Motor neuron (in vitro differentiated cells): ENCODE results near the gene CDHR4. TPM values are rescaled to one million over a fixed set of nuclear protein-coding genes. Genes with fewer than 3 reads are reported as not detected.
"Not testable (repeated sequence)": the region's sequence is repeated elsewhere in the genome, so short reads cannot be mapped to it uniquely, and the experiment has no call there.

Experiments used
- ATAC-seq, 8 experiments: fragments of 200-7000 bp; cut with Tn5 transposase; replicated peaks in 6 of 8; 2 replicates each; pipeline ENCODE4 v1.8.0; 2021; ENCODE audit warnings: mild to moderate bottlenecking in 8 of 8, moderate library complexity in 8 of 8
- H3K27ac ChIP-seq, 2 donors: fragments of 250-450 bp; sonication (Bioruptor Pico); 2 replicates each; pipeline ENCODE4 v1.9.0; 2021; ENCODE audit warnings: antibody characterized with exemption in 2 of 2, mild to moderate bottlenecking in 2 of 2, moderate library complexity in 1 of 2
- H3K4me1 ChIP-seq, 2 donors: fragments of 250-450 bp; sonication (Bioruptor Pico); replicated peaks in 1 of 2; 2 replicates each; pipeline ENCODE4 v1.6.1; 2021; ENCODE audit warnings: antibody characterized with exemption in 2 of 2, mild to moderate bottlenecking in 2 of 2, moderate library complexity in 1 of 2
- H3K4me3 ChIP-seq, 5 donors: fragments of 250-450 bp; sonication (Bioruptor Pico); 2 replicates each; pipeline ENCODE4 v1.9.0; 2021; ENCODE audit warnings: antibody characterized with exemption in 5 of 5, mild to moderate bottlenecking in 5 of 5, moderate library complexity in 4 of 5
- WGBS, 10 experiments: fragments of 450-650 bp; shearing (Covaris generic); methylation state at CpG; one replicate each; pipeline ENCODE4 v1.0.0; 2022; 5-methylcytosine and 5-hydroxymethylcytosine counted together
- in situ Hi-C, 9 experiments: fragments of 400-800 bp; cut with MboI; loops; one replicate each; pipeline ENCODE4 v1.15.0; 2021; ENCODE audit warnings: low sequenced_read_pairs in 9 of 9, low pct_unique_long_range_greater_than_20kb in 2 of 9; ENCODE audit not compliant: unreplicated experiment in 9 of 9
- total RNA-seq, 8 experiments: library from RNA; unstranded; fragments of 300-600 nt; gene quantifications; 2 replicates each; pipeline versions ENCODE4 v1.2.3 to v1.2.4, GENCODE V29; 2022

Gene CDHR4, protein sequence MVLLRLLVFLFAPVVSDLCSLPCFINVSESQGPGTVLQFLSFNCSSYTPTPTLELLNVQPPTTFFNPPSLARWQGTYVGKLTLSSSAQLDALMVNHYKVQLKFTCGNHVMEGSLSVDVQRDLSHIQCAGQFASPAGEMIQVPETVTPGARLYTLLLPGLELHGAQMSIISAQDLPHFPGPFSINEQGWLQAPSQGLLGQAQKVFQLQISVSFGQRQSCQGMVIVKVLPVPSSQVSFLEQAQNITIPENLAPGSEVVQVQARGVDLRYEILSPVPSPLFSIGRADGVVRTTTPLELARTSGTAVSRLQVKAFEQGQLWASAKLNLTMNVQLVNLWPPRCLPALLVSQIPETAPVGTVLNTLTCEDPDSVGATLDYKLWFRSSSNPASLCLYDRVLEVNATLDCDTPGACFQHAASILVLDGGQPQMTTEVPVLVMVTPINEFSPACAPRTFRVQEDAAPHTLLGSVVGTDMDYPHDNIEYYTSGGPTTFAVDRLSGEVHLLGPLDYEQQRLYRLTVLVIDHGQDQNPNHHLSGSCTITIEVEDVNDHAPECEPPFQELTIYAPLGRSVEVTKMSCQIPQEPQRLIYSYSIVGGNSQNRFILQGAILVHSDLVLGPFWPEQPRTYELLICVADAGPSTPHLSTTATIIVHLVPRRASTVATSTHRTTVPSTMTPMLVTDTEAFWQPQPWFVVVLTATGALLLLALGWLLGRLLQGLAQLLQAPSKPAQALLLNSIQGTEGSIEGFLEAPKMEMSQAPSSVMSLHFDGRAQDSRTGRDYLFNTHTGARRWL
- total RNA-seq, result under 1 TPM in 3 of 8 experiments, not detected in 5; 0.14 to 0.71 (median 0.57) TPM

DNA sequence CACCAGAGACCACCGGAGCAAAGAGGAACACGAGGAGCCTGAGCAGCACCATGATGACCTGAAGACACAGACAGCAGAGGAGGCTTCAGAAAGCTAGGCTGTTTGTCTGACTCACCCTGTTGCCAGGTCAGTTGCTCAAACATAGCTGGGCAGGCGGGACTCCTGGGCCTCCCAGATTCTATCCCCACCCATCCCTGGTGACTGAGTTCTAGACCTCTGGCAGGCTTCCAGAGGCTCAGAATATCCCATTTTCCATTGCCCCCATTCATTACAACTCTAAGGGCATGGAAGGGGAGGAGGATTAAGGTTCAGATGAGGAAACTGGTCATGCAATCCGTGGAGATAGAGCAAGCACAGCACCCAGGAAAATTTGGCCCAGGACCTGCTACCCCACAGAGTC, at the start of gene CDHR4:
Gene CDHR4 (minus strand): TSS at position 113 of the 400 bp plus-strand sequence. CDS start 61 bp downstream, at position 52.
- 20 to 83% (median 80%) methylated on average over 1 to 3 of the region's 4 CpGs; no CpG with 5 or more reads in 5 of the 10 experiments for WGBS, 10 experiments
- in situ Hi-C loops, result loop anchor here in 1 of 9 experiments (25.0 kb wide), 1 partner anchor 113 kb away; the partner anchor contains the start of gene MST1R
- Histone ChIP-seq H3K4me3 (no peak within 1 kb of the TSS), H3K4me1 (peaks cover 5 to 12% of the 10 kb centered on the region in 2 donors), H3K27ac (no peak within 1 kb of the TSS)
- peak in 2 of 8 experiments; percentile 36 to 46 for ATAC-seq

DNA sequence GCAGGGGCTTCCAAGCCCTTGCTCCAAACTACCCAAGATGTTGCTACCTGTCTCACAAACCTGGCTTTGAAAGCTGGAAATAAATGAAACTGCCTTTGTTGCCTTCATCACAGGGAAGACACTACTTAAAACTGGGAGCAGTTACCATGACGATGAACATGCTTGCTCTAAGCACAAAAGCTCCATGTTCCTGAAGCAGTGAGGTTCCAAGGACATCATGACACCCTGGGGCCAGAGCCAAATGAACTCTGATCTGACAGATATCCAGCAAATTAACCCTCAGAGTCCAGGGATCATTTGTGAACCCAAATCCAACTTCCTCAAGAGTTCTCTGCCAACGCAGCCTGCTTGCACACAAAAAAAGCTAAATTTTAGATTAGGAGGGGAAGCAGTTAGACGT, 46.0 kb upstream of the CDHR4 start:
- H3K4me1 ChIP-seq, result no peaks in the 10 kb centered on the region
- H3K4me3 ChIP-seq, result no peak overlapping the region
- WGBS, 10 experiments, result 83 to 100% (median 97%) methylated on average over 1 to 3 of the region's 3 CpGs; no CpG with 5 or more reads in 4 of the 10 experiments
- in situ Hi-C loops, result no loop called here
- H3K27ac ChIP-seq, result no peak overlapping the region
- no peak for ATAC-seq

DNA sequence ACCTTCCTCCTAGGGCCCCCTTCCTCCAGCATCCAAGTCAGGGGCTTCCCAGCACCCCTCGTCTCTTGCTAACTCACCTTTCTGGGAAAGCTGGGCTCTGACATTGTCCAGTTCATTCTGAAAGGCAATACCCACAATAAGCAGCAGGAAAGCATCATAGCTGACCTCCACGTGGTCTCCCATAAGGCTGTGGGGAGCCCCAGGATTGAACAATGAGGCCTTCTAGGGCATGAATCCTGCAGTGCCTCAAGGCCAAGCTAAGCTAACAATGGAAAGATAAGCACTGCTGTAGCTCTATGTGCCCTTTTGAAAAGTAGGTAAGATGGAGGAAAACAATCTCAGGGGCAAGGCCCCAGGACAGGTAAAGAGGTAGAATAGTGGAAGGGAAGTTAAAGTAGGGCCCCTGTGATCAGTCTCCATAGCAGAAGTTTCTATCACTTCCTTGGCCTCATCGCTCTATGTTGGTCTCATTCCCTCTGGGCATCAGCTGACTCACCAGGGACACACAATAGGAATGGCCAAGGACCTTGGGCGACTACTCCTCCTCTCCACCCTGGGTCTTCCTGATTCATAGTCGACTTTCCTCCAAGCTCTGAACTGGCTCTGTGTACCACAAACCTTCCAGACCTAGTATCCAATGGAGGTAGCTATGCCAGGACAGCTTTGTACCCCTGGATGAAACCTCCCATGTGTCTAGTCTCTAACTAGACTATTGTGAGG, 45.0 kb upstream of the CDHR4 start:
- Histone ChIP-seq H3K4me1 (no peaks in the 10 kb centered on the region), H3K4me3 (no peak overlapping the region), H3K27ac (no peak overlapping the region)
- ATAC-seq, result no peak
- in situ Hi-C loops, result no loop called here
- 36 to 100% (median 75%) methylated on average over 1 to 3 of the region's 5 CpGs; no CpG with 5 or more reads in 4 of the 10 experiments for WGBS, 10 experiments

DNA sequence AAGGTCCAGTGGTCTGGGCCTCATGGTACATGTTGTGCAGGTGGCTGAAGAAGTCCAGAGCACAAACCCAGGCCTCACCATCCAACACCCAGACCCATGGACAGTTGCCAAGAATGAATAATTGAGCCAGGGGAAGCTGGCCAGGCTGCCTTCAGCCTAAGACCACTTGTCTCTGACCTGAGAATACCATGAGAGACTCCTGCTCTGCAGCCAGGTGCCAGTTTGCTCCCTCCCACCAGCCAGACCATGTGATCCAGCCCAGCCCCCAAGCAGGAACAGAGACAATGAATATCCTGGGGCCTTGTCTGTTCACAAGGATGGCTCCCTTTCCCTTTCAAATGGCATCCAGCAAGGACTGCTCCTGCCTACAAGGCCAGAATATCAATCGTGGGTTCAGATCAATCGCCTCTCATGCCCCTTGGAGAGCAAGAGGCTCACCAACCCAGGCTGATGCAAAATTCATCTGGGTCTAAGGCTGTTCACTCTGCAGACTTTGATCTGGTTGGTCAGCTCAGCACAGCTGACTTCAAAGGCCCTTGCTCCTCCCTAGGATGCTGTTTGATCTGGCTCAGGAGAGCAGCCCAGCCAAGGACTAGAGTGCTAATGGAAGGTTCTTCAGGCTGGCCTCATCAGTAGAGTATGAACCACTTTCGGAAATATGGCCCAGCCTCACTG, 43.3 kb upstream of the CDHR4 start:
- H3K27ac ChIP-seq, result no peak overlapping the region
- ATAC-seq, result no peak
- in situ Hi-C loops, result no loop called here

DNA sequence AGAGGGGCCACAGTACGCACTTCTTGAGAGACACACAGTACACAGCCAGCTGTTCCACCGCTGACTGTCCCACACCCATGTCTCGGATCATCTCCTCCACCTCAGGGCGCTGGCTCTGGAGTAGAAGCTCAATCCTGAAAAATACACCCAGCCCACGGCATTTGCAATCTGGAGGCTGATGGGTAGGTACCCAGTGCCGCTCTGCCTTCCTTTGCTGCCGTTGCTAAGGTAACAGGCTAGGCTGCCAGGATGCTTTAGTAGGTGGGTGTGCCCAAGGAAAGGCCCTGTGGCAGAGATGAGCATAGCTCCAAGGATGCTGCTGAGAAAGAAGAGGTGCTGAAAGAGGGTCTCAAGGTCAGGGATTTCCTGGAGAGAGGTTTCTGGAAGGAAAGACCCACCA, 42.1 kb upstream of the CDHR4 start:
- Histone ChIP-seq H3K4me1 (no peaks in the 10 kb centered on the region), H3K4me3 (no peak overlapping the region), H3K27ac (no peak overlapping the region)
- peak in 2 of 8 experiments; percentile 13 to 34 for ATAC-seq
- in situ Hi-C loops, result no loop called here
- WGBS, 10 experiments, result 38 to 100% (median 93%) methylated on average over 1 to 4 of the region's 7 CpGs; no CpG with 5 or more reads in 3 of the 10 experiments

More for the DNA sequence above, 43.3 kb upstream of the CDHR4 start:
- H3K4me3 ChIP-seq, result no peak overlapping the region
- WGBS, 10 experiments, result 67 to 100% (median 87%) methylated on average over 1 to 3 of the region's 3 CpGs; no CpG with 5 or more reads in 6 of the 10 experiments
- H3K4me1 ChIP-seq, result no peaks in the 10 kb centered on the region

DNA sequence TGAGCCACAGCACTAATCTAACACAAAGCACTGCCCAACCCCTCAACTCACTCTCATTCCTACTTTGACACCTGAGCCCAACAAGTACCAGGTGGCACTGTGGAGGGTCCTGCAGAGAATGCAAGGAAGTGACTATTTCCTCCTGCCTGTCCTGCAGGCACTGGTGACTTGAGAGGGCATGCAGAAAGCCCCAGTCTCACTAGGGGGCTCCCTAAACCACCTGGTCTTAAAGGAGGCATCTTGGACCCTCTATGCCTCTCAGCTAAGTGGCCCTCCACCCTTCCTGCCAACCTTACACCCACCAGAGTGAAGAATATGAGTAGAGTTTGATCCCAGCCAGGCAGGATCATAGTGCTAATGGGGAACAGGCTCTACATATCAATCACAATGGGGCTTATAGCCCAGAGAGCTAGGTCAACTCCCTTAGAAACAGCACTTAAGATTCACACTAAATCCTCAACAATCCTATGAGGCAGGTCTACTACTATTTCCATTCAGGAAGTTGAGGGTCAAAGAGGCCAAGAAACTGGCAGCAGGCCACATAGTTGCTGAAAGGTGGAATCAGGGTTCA, 41.5 kb upstream of the CDHR4 start:
- no peak overlapping the region for H3K27ac ChIP-seq
- ATAC-seq, result peak; percentile 16 to 65 (median 42)
- H3K4me3 ChIP-seq, result no peak overlapping the region
- no peaks in the 10 kb centered on the region for H3K4me1 ChIP-seq
- in situ Hi-C loops, result no loop called here

DNA sequence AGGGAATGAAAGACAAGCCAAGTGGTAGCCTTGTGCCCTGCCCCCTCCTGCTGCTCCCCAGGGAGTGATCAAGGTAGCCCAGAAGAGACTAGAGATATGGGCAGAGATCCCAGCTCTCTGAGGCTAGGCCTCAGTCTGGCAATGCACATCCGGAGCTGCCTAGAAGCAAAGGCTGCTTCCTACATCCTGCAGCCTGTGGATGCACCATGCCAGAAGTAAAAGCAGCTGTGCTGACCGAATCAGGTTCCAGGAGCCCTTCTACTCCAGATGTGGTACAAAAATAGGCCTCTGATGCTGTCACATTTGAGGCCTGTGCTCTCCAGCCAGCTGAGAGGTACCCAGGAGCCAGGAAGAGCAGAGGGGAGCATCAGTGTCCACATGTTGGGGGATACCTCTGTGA, 40.7 kb upstream of the CDHR4 start:
- no peak overlapping the region for H3K4me3 ChIP-seq
- no peaks in the 10 kb centered on the region for H3K4me1 ChIP-seq
- in situ Hi-C loops, result no loop called here
- WGBS, 10 experiments, result no CpG with 5 or more reads among the region's 2 CpGs
- no peak overlapping the region for H3K27ac ChIP-seq
- ATAC-seq, result no peak

DNA sequence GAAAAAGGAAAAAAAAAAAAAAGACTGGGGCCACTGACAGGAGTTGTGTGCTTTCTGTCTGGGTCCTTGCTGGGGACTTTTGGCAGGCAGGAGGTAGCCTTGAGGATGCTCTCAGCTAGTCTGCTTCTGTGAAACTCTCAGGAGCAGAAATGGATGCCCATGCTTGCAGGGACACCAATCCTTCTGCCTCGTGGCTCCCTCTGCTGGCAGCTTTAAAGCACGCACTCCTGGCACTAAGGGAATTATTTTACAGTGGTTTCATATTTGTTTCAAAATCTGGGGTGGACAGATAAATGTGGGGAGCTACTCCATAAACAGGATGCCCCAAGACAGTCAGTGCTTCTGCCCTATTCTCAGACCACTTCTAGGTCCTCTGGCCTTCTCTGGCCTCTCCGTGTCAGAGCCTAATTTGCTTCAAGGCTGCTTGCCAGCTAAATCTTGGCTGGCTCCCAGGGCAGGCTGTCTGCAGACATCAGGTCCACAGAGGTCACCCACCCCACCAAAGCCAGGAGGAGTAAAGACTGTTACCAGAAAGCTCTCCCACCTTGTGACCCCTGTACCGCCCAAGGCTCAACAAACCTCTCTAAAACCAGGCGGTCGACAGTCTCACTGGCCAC, 39.6 kb upstream of the CDHR4 start:
- ATAC-seq, result peak; percentile 85 to 96 (median 90)
- 0 to 100% (median 80%) methylated on average over 1 to 3 of the region's 6 CpGs; no CpG with 5 or more reads in 5 of the 10 experiments for WGBS, 10 experiments
- H3K4me1 ChIP-seq, result no peaks in the 10 kb centered on the region
- in situ Hi-C loops, result no loop called here
- no peak overlapping the region for H3K27ac ChIP-seq
- no peak overlapping the region for H3K4me3 ChIP-seq

DNA sequence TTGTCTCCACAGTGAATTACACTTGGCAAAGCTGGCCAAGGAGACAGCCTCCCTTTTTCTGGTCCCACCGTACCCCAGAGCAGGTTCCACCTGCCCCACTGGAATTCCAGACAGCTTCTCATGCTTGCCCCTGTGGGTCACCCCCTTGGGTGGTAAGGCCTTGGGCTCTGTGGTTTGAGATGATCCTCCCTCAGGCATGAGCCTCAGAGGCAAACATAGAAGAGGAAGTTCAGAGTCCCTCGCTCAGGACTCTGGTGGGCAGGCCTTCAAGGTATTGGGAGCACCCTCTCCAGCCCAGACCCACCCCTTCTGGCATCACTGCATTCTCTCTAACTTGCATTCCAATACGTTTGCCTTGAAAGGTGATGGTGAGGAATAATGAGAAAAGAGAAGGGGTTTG, 31.7 kb upstream of the CDHR4 start:
- in situ Hi-C loops, result no loop called here

DNA sequence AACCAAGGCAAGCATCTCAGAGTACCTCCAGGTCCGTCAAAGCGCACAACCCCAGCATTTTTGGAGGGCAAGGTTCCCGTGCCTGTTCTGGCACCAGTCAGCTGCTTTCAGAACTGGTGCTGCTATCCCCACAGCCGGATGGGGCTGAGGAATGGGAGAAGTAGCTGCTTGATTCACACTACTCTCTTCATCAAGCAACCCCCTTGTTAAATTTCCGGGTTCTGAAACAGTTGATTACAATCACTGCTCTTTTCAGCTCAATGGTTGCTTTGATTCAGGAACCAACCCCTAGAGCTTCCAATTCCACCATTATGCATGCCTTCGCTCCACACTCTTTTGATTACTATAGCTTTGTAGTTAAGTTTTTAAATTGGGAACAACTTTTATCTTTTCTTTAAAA, 26.3 kb upstream of the CDHR4 start:
- Histone ChIP-seq H3K27ac (no peak overlapping the region), H3K4me1 (no peaks in the 10 kb centered on the region), H3K4me3 (no peak overlapping the region)
- no peak for ATAC-seq
- in situ Hi-C loops, result no loop called here
- 60 to 100% (median 84%) methylated on average over 1 to 5 of the region's 6 CpGs; no CpG with 5 or more reads in 2 of the 10 experiments for WGBS, 10 experiments

More for the DNA sequence above, 31.7 kb upstream of the CDHR4 start:
- WGBS, 10 experiments, result 0 to 70% (median 20%) methylated on average over 1 to 2 of the region's 3 CpGs; no CpG with 5 or more reads in 6 of the 10 experiments
- ATAC-seq, result no peak
- H3K27ac ChIP-seq, result no peak overlapping the region
- H3K4me1 ChIP-seq, result no peaks in the 10 kb centered on the region
- H3K4me3 ChIP-seq, result no peak overlapping the region

DNA sequence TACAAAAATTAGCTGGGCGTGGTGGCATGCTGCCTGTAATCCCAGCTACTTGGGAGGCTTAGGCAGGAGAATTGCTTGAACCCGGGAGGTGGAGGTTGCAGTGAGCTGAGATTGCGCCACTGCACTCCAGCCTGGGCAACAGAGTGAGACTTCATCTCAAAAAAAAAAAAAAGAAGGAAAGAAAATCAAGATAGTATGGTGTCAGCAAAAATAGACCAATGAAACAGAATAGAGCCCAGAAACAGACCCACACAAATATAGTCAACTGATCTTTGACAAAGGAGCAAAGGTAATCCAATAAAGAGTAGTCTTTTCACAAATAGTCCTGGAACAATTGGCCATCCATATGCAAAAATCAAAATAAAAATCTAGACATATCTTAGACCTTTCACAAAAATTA, 23.5 kb upstream of the CDHR4 start:
- in situ Hi-C loops, result loop anchor here in 1 of 9 experiments (25.0 kb wide), 1 partner anchor 89 kb away; the partner anchor contains the start of gene MST1R
- not testable (repeated sequence) for H3K4me3 ChIP-seq, ATAC-seq, H3K4me1 ChIP-seq, H3K27ac ChIP-seq
- 75 to 100% (median 84%) methylated on average over 1 to 3 of the region's 3 CpGs; no CpG with 5 or more reads in 2 of the 10 experiments for WGBS, 10 experiments
